Endothelial cell (in vitro differentiated cells): ENCODE results near the gene EME1. TPM values are rescaled to one million over a fixed set of nuclear protein-coding genes. Genes with fewer than 3 reads are reported as not detected.

Experiments used
- DNase-seq: peaks from one replicate; pipeline ENCODE4 v3.0.0; 2021; ENCODE audit warnings: low spot score
- H3K27ac Mint-ChIP-seq: one replicate; pipeline ENCODE4 v1.8.0; 2021; ENCODE audit warnings: mixed read lengths, inconsistent platforms; ENCODE audit not compliant: unreplicated experiment
- H3K27me3 Mint-ChIP-seq: one replicate; pipeline ENCODE4 v1.8.0; 2021; ENCODE audit warnings: mild to moderate bottlenecking, moderate library complexity, mixed read lengths, inconsistent platforms; ENCODE audit not compliant: unreplicated experiment
- H3K36me3 Mint-ChIP-seq: one replicate; pipeline ENCODE4 v1.8.0; 2021; ENCODE audit warnings: mild to moderate bottlenecking, low read depth, mixed read lengths, inconsistent platforms; ENCODE audit not compliant: unreplicated experiment
- H3K4me1 Mint-ChIP-seq: one replicate; pipeline ENCODE4 v1.8.0; 2021; ENCODE audit warnings: mild to moderate bottlenecking, mixed read lengths, inconsistent platforms; ENCODE audit not compliant: unreplicated experiment
- H3K4me3 Mint-ChIP-seq: one replicate; pipeline ENCODE4 v1.8.0; 2021; ENCODE audit warnings: mild to moderate bottlenecking, mixed read lengths, inconsistent platforms; ENCODE audit not compliant: unreplicated experiment
- H3K9me3 Mint-ChIP-seq: one replicate; pipeline ENCODE4 v1.8.0; 2021; ENCODE audit warnings: mixed read lengths, inconsistent platforms; ENCODE audit not compliant: unreplicated experiment
- total RNA-seq: library from RNA; stranded (reverse); fragmentation: NEBNext Ultra II Directional; extraction: Animal tissue kit (Norgen Biotek cat#: 25700); gene quantifications from one replicate; pipeline ENCODE4 v1.2.1, GENCODE V29; 2021; ENCODE audit not compliant: unreplicated experiment
- TF ChIP-seq, protein P1 (sequence below): fragments of 200-600 bp; sonication (generic); IDR thresholded peaks from one replicate; pipeline ENCODE4 v1.5.0; 2021; ENCODE audit warnings: antibody characterized with exemption; ENCODE audit not compliant: unreplicated experiment

EME1 gene
- total RNA-seq, 1 donor from 2014 or later = 6.1 TPM

DNA sequence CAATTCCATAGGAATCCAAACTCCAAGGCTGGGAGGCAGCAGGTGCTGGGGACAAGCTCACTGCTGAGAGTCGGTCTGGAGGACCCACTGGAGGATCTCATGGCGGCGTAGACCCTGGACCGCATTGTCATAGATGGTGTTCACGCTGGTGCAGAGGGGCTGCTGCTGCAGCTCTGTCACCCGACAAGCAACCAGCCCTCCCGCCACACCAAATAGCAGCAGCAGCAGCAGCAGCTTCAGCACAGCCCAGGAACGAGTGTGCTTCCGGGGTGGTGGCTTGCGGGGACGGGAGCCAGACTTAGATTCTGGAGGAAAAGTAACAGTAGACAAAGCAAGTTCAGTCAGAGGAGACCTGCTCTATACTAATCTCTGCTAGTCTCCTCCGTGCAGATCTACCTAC lies 9.9 kb downstream of the EME1 start:
- TF ChIP-seq, protein P1, sequence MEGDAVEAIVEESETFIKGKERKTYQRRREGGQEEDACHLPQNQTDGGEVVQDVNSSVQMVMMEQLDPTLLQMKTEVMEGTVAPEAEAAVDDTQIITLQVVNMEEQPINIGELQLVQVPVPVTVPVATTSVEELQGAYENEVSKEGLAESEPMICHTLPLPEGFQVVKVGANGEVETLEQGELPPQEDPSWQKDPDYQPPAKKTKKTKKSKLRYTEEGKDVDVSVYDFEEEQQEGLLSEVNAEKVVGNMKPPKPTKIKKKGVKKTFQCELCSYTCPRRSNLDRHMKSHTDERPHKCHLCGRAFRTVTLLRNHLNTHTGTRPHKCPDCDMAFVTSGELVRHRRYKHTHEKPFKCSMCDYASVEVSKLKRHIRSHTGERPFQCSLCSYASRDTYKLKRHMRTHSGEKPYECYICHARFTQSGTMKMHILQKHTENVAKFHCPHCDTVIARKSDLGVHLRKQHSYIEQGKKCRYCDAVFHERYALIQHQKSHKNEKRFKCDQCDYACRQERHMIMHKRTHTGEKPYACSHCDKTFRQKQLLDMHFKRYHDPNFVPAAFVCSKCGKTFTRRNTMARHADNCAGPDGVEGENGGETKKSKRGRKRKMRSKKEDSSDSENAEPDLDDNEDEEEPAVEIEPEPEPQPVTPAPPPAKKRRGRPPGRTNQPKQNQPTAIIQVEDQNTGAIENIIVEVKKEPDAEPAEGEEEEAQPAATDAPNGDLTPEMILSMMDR = no peak
- H3K4me3 Mint-ChIP-seq = no peak overlapping the region
- no peak overlapping the region for H3K27ac Mint-ChIP-seq
- H3K27me3 Mint-ChIP-seq = no peaks in the 10 kb centered on the region
- H3K4me1 Mint-ChIP-seq = no peaks in the 10 kb centered on the region
- no peaks in the 10 kb centered on the region for H3K9me3 Mint-ChIP-seq
- H3K36me3 Mint-ChIP-seq = peaks cover 54% of the 10 kb centered on the region
- no peak for DNase-seq

DNA sequence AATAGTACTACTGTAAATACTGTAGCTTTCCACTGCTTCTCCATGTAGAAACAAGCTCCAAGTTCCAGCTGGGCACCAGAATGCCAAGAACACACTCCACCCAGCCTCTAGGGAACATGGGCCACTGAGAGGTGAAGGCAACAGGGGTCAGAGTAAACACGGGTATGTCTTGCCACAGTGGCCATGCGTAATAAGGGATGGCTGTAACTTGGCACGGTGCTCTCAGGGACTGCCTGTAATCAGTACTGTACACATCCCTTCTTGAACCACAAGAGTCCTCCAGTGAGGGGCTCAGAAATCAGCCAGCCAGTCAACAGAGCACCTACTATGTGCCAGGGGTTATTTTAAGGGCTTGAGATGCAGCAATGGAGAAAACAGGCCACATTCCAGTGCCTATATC lies 13.5 kb downstream of the EME1 start:
- no peak for DNase-seq
- H3K27me3 Mint-ChIP-seq = peaks cover 3% of the 10 kb centered on the region
- no peaks in the 10 kb centered on the region for H3K9me3 Mint-ChIP-seq
- H3K36me3 Mint-ChIP-seq = peaks cover 66% of the 10 kb centered on the region
- TF ChIP-seq, protein P1 = no peak
- H3K4me3 Mint-ChIP-seq = no peak overlapping the region
- H3K27ac Mint-ChIP-seq = no peak overlapping the region
- no peaks in the 10 kb centered on the region for H3K4me1 Mint-ChIP-seq

DNA sequence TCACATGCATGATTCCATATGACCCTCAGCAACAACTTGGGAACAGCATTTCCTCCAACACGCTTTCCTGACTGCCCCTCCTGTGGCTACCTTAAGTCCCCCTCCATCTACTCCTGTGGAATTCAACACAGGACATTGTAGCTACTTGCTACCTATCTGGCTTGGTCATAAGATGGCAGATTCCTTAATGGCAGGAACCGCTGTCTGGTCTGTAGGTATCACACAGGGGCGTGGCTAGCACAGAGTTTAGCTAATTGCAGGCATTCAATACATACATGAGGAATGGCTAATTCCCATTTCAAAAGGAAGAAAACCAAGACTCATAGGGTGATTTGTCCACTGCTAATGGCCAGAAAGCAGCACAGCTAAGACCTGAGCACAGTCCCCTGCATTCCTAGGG lies 15.7 kb downstream of the EME1 start:
- Mint-ChIP-seq H3K27me3 (peaks cover 4% of the 10 kb centered on the region), H3K4me1 (no peaks in the 10 kb centered on the region), H3K4me3 (peak overlapping the region; percentile 18), H3K9me3 (no peaks in the 10 kb centered on the region), H3K36me3 (peaks cover 58% of the 10 kb centered on the region), H3K27ac (peak overlapping the region; percentile 30)
- TF ChIP-seq, protein P1 = no peak
- no peak for DNase-seq

DNA sequence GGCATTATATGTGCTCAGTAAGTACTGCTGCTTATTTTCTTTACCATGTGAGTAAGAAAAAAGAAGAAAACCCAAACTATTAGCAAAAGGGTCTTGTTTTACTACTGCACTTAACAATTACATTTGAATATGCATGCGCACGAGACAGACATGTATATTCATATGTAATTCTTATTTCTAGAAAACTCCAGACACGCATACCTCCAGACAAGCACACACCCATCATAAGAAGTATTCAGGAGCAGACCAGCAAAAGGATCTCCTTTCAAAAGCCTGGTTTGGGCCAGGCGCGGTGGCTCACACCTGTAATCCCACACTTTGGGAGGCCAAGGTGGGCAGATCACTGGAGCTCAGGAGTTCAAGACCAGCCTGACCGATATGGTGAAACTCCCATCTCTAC lies 16.5 kb downstream of the EME1 start:
- TF ChIP-seq, protein P1 = no peak
- no peak for DNase-seq
- Mint-ChIP-seq H3K27ac (no peak overlapping the region), H3K9me3 (no peaks in the 10 kb centered on the region), H3K27me3 (peaks cover 4% of the 10 kb centered on the region), H3K36me3 (peaks cover 59% of the 10 kb centered on the region), H3K4me1 (no peaks in the 10 kb centered on the region), H3K4me3 (no peak overlapping the region)

DNA sequence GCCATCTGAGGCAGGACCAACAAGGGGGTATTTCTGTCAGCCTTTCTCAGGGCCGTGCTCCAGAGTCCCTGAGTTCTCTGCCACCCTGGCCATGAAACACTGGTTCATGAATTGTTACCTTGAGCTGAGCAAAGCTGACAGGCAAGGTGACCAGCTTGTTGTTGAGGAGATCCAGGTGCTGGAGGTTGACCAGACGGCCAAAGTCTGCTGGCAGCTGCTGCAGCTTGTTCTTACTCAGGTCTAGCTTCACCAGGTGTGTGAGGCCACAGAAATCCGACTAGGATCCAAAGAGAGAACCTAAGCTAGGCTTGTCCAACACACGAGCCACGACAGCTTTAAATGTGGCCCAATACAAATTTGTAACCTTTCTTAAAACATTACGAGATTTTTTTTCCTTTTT lies 19.6 kb downstream of the EME1 start:
- H3K27ac Mint-ChIP-seq = no peak overlapping the region
- TF ChIP-seq, protein P1 = no peak
- H3K36me3 Mint-ChIP-seq = peaks cover 38% of the 10 kb centered on the region
- DNase-seq = no peak
- no peak overlapping the region for H3K4me3 Mint-ChIP-seq
- H3K27me3 Mint-ChIP-seq = peaks cover 12% of the 10 kb centered on the region
- H3K4me1 Mint-ChIP-seq = peaks cover 13% of the 10 kb centered on the region
- H3K9me3 Mint-ChIP-seq = no peaks in the 10 kb centered on the region
